Activated CD4-positive, alpha-beta T cell treated with anti-CD3 and anti-CD28 coated beads, Interleukin-2, amount 10 ng/mL, durations not matched to agents 24 days and 14 days (primary cell): ENCODE results near the gene ZC3H10. TPM values are rescaled to one million over a fixed set of nuclear protein-coding genes. Genes with fewer than 3 reads are reported as not detected.
"Not testable (repeated sequence)": the region's sequence is repeated elsewhere in the genome, so short reads cannot be mapped to it uniquely, and the experiment has no call there.

Source experiments
- DNase-seq: peaks from one replicate; pipeline ENCODE4 v3.0.0; 2022
- H3K27ac Mint-ChIP-seq: one replicate; pipeline ENCODE4 v1.8.0; 2022; ENCODE audit warnings: mild to moderate bottlenecking, mixed read lengths
- H3K27me3 Mint-ChIP-seq: one replicate; pipeline ENCODE4 v1.8.0; 2022; ENCODE audit warnings: mixed read lengths
- H3K36me3 Mint-ChIP-seq: one replicate; pipeline ENCODE4 v1.8.0; 2022; ENCODE audit warnings: low read depth, mild to moderate bottlenecking, mixed read lengths
- H3K4me1 Mint-ChIP-seq: one replicate; pipeline ENCODE4 v1.8.0; 2021; ENCODE audit warnings: mixed read lengths
- H3K4me3 Mint-ChIP-seq: one replicate; pipeline ENCODE4 v1.8.0; 2022; ENCODE audit warnings: mild to moderate bottlenecking, moderate library complexity, mixed read lengths
- H3K9me3 Mint-ChIP-seq: one replicate; pipeline ENCODE4 v1.8.0; 2021; ENCODE audit warnings: mixed read lengths
- intact Hi-C: fragments of 100-400 bp; cut with micrococcal nuclease; formaldehyde crosslinking; loops from one replicate; pipeline ENCODE4 v1.15.1; 2023
- total RNA-seq: library from RNA; stranded (reverse); gene quantifications from 2 replicates; pipeline ENCODE4 v1.2.3, GENCODE V29; 2022

The ZC3H10 gene
- 8.9 and 11.2 TPM in 2 replicates for total RNA-seq

DNA sequence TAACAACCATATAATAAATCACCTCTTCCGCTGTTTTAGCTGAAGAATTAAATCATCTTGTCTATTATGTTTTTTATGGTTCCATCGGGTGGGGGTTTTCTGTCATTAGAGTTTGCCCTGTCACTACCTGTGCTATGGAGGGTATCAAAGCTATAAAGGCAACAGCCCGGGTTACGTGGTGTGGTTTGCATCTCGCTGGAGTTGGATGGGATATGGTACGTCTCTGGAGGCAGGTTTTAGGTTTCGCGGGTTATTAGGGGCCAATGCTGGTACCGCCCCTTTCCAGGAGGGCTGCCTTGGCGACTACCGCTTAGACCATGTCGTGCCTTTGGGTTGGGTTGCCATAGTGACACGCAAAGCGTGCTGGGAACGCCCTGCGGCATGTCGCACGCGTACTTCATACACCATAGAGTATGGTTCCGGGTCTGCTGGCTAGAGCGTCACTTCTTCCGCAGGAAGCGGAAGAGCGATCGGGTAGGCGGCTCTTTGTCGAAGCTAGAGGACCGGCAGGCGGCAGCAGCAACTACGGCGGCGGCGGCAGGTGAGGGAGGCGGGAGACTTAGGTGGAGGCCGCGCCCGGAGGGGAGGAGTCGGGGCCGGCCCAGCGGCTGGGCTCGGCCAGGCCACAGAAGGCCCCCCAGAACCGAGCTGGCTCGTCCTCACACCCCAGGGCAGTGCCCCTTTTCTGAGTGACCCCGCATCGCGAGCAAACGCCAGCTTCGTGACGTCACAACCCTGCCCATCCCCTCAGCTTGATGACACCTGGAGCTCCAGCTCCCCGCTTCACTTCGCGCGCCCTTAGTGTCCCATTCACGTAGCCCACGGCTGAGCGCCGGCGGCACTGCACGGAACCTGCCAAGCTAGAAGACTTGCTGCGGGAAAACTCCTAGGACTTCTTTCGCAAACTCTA is at the start of gene ZC3H10:
TSS of gene ZC3H10 (plus strand) at position 489 of the 910 bp plus-strand sequence. CDS start 2,297 bp downstream, outside the sequence.
- DNase-seq: peak; percentile 99
- Mint-ChIP-seq H3K9me3 (no peaks in the 10 kb centered on the region), H3K36me3 (peaks cover 42% of the 10 kb centered on the region), H3K27me3 (peaks cover 3% of the 10 kb centered on the region), H3K27ac (peak within 1 kb of the TSS; percentile 100), H3K4me3 (peak within 1 kb of the TSS; percentile 97), H3K4me1 (peaks cover 35% of the 10 kb centered on the region)
- intact Hi-C loops: loop anchor here (1.0 to 5.0 kb wide), 12 partner anchors 8 to 570 kb away; partner anchors contain the start of genes ANKRD52, CS, DNAJC14 and MYL6

DNA sequence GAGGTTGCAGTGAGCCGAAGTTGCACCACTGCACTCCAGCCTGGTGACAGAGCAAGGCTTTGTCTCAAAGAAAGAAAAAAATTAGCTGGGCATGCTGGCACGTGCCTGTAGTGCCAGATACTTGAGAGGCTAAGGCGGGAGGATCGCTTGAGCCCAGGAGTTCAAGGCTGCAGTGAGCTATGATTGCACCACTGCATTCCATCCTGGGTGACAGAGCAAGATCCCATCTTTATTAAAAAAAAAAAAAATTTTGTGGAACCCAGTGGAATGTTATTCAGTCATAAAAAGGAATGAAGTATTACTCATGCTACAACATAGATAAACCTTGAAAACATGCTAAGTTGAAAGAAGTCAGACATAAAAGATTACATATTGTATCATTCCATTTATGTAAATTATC is 46.4 kb upstream of the ZC3H10 start:
- intact Hi-C loops: no loop called here
- H3K27me3 Mint-ChIP-seq: peaks cover 13% of the 10 kb centered on the region
- H3K4me3 Mint-ChIP-seq: no peak overlapping the region
- no peaks in the 10 kb centered on the region for H3K36me3 Mint-ChIP-seq
- DNase-seq: no peak
- H3K4me1 Mint-ChIP-seq: no peaks in the 10 kb centered on the region
- no peak overlapping the region for H3K27ac Mint-ChIP-seq
- H3K9me3 Mint-ChIP-seq: no peaks in the 10 kb centered on the region

GRCh38 chr12:56074396-56074795 is 43.7 kb upstream of the ZC3H10 start:
- Mint-ChIP-seq H3K27me3 (peaks cover 13% of the 10 kb centered on the region), H3K36me3 (no peaks in the 10 kb centered on the region), H3K9me3 (no peaks in the 10 kb centered on the region), H3K27ac (no peak overlapping the region), H3K4me3 (no peak overlapping the region), H3K4me1 (no peaks in the 10 kb centered on the region)
- DNase-seq: no peak
- intact Hi-C loops: no loop called here

DNA sequence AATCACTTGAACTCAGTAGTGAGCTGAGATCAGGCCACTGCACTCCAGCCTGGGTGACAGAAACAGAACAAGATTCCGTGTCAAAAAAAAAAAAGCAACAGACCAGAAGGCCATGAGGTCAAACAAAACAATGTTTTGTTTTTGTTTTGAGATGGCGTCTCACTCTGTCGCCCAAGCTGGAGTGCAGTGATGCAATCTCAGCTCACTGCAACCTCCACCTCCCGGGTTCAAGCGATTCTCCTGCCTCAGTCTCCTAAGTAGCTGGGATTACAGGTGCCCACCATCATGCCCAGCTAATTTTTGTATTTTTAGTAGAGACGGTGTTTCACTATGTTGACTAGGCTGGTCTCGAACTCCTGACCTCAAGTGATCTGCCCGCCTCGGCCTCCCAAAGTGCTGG is 40.1 kb upstream of the ZC3H10 start:
- DNase-seq, H3K27ac Mint-ChIP-seq, intact Hi-C loops, H3K9me3 Mint-ChIP-seq, H3K4me3 Mint-ChIP-seq, H3K36me3 Mint-ChIP-seq, H3K4me1 Mint-ChIP-seq: not testable (repeated sequence)
- peaks cover 21% of the 10 kb centered on the region for H3K27me3 Mint-ChIP-seq

GRCh38 chr12:56078427-56078826 is 39.6 kb upstream of the ZC3H10 start:
- peaks cover 2% of the 10 kb centered on the region for H3K4me1 Mint-ChIP-seq
- intact Hi-C loops: no loop called here
- peak overlapping the region; percentile 88 for H3K4me3 Mint-ChIP-seq
- no peak overlapping the region for H3K27ac Mint-ChIP-seq
- H3K9me3 Mint-ChIP-seq: no peaks in the 10 kb centered on the region
- no peaks in the 10 kb centered on the region for H3K36me3 Mint-ChIP-seq
- peaks cover 18% of the 10 kb centered on the region for H3K27me3 Mint-ChIP-seq
- DNase-seq: no peak

DNA sequence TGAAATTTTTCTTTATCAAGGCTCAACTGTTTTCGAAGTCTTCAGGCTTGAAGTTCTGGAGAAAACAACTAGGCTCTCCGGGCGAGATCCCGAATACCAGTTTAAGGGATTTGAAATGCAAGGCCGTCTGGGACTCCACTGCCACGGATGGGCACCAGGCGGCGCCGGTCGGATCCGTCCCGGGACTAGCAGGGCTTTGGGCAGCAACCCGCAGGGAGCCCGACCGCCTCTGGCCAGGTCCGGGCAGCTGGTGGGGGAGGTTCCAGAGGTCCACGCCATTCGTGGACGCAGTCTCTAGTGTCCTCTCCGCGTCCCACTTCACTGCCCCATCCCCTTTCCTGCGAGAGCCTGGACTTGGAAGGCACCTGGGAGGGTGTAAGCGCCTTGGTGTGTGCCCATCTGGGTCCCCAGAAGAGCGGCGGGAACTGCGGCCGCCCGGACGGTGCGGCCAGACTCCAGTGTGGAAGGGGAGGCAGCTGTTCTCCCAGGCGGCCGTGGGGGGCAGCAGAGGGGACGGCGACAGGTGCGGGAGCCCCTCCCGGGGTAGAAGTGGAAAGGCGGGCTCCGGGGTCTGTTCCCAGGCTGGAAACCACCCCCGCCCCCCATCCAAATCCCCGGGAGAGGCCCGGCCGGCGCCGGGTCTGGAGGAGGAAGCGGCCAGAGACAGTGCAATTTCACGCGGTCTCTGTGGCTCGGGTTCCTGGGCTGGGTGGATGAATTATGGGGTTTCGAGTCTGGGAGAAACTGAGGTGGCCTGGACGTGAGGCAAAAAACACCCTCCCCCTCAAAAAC is 38.9 kb upstream of the ZC3H10 start:
- Mint-ChIP-seq H3K4me3 (peak overlapping the region; percentile 88), H3K9me3 (no peaks in the 10 kb centered on the region), H3K4me1 (peaks cover 2% of the 10 kb centered on the region), H3K27me3 (peaks cover 25% of the 10 kb centered on the region), H3K36me3 (no peaks in the 10 kb centered on the region), H3K27ac (no peak overlapping the region)
- DNase-seq: peak; percentile 85
- intact Hi-C loops: loop anchor here (1.0 kb wide), 1 partner anchor 25 kb away; the partner anchor contains the start of gene PA2G4

DNA sequence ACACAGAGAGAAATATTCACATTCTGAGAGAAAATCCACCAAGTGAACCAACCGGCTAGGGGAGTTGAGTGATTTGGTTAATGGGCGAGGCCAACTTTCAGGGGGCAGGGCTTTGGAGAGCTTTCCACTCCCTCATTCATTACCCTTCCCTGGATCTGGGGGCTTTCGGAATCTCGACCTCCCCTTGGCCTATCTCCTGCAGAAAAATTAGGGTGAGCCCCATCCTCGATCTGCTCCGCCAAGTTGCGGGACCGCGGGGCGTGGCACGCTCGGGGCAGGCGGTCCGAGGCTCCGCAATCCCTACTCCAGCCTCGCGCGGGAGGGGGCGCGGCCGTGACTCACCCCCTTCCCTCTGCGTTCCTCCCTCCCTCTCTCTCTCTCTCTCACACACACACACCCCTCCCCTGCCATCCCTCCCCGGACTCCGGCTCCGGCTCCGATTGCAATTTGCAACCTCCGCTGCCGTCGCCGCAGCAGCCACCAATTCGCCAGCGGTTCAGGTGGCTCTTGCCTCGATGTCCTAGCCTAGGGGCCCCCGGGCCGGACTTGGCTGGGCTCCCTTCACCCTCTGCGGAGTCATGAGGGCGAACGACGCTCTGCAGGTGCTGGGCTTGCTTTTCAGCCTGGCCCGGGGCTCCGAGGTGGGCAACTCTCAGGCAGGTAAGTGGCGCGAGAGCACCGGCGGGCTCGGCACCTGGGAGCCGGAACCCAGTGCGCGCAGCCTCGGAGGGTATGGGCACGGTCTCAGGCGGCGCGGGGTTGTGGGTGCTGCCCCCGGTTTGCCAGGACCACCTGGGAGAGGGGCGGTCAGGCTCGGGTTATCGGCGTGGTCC is 38.1 kb upstream of the ZC3H10 start, which contains the start of gene ERBB3:
TSS of gene ERBB3 (plus strand) at position 443 of the 833 bp plus-strand sequence. CDS start at position 579, 136 bp downstream.
- peaks cover 4% of the 10 kb centered on the region for H3K4me1 Mint-ChIP-seq
- intact Hi-C loops: loop anchor here (1.0 to 5.0 kb wide), 2 partner anchors 24 to 33 kb away; partner anchors contain the start of gene PA2G4
- no peaks in the 10 kb centered on the region for H3K9me3 Mint-ChIP-seq
- no peak within 1 kb of the TSS for H3K27ac Mint-ChIP-seq
- peak; percentile 90 for DNase-seq
- no peaks in the 10 kb centered on the region for H3K36me3 Mint-ChIP-seq
- H3K27me3 Mint-ChIP-seq: peaks cover 27% of the 10 kb centered on the region
- H3K4me3 Mint-ChIP-seq: peak within 1 kb of the TSS; percentile 88

DNA sequence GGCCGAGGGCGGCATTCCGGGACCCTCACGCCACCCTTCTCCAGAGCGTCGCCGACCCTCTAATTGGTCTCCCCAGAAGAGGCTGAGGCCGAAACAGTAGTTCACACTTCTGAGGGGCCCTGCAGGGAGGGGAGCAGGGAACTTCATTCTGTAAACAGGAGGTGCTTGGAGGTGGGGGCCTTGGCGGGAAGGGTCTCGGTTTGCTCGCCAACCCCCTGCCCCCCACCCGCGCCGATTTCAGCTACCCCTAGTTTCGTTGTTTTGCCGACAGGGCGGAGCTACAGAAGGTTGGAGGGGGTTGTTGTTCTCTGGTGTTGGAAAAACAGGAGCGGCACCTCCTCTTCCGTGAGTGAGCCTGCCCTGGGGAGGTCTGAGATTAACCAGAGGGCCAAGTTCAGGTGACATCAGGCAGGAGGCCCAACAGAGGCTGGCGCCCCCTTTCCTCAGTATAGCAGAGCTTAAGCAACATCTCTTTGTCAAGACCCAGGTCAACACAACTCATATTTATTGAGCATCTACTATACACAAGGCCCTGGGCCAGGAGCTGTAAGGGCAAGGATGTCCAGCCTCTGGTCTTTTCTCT is 37.4 kb upstream of the ZC3H10 start:
- Mint-ChIP-seq H3K27me3 (peaks cover 28% of the 10 kb centered on the region), H3K27ac (no peak overlapping the region), H3K4me3 (peak overlapping the region; percentile 88), H3K4me1 (peaks cover 8% of the 10 kb centered on the region), H3K36me3 (no peaks in the 10 kb centered on the region), H3K9me3 (no peaks in the 10 kb centered on the region)
- DNase-seq: no peak
- intact Hi-C loops: loop anchor here (5.0 kb wide), 1 partner anchor 33 kb away; no protein-coding TSS in a partner anchor

DNA sequence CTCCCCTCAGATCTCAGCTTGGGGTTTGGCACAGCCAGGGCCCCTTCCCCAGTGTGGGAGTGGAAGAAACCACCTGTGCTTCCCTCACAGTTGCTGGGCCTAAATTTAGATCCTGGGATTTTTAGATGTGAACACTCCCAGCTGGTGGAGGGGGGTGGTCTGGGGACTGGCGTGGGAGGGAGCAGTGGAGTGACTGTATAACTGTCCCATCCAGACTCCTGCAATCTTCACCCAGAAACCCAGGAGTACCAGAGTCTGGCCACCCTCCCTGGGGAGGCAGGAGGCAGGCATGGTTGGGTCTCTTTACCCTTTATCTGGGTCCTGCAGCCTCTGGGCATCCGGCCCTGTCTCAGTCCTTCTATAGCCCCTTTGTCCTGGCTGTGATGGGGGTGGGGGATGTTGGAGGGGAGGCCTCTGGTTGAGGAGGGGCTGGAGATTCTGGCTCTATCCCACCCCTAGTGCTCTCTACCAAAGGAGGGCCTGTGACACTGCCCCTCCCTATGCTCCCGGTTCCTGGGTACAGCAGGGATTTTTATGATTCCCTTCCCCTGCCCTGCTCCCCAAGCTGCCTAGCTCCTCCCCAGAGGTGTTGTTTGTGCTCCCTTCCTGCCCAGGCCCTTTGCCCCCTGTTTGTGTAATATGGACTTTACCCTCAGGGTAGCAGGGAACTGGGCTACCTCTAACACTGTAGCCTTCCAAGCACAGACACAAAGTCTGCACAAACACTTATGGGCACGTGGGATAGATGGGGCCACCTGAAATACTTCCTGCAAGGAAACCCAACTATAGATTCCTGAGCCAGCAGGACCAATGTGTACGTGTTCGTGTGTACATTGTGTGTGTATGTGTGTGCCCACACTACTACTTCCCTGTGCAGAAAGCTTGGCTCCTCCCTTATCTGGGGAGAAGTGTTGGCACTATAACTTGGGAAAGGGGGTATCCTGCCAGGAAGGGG is 36.4 kb upstream of the ZC3H10 start:
- H3K4me3 Mint-ChIP-seq: peak overlapping the region; percentile 88
- no peak overlapping the region for H3K27ac Mint-ChIP-seq
- H3K9me3 Mint-ChIP-seq: no peaks in the 10 kb centered on the region
- H3K36me3 Mint-ChIP-seq: no peaks in the 10 kb centered on the region
- intact Hi-C loops: loop anchor here (5.0 kb wide), 1 partner anchor 34 kb away; no protein-coding TSS in a partner anchor
- peaks cover 9% of the 10 kb centered on the region for H3K4me1 Mint-ChIP-seq
- peaks cover 28% of the 10 kb centered on the region for H3K27me3 Mint-ChIP-seq
- no peak for DNase-seq

GRCh38 chr12:56082382-56082781 is 35.7 kb upstream of the ZC3H10 start:
- Mint-ChIP-seq H3K27me3 (peaks cover 28% of the 10 kb centered on the region), H3K9me3 (no peaks in the 10 kb centered on the region), H3K36me3 (no peaks in the 10 kb centered on the region), H3K4me3 (no peak overlapping the region), H3K4me1 (peaks cover 9% of the 10 kb centered on the region), H3K27ac (no peak overlapping the region)
- intact Hi-C loops: loop anchor here (5.0 kb wide), 1 partner anchor 35 kb away; no protein-coding TSS in a partner anchor
- no peak for DNase-seq

GRCh38 chr12:56082967-56083366 is 35.1 kb upstream of the ZC3H10 start:
- H3K9me3 Mint-ChIP-seq: no peaks in the 10 kb centered on the region
- peaks cover 28% of the 10 kb centered on the region for H3K27me3 Mint-ChIP-seq
- no peaks in the 10 kb centered on the region for H3K36me3 Mint-ChIP-seq
- intact Hi-C loops: loop anchor here (5.0 kb wide), 1 partner anchor 36 kb away; no protein-coding TSS in a partner anchor
- DNase-seq: no peak
- peaks cover 9% of the 10 kb centered on the region for H3K4me1 Mint-ChIP-seq
- H3K4me3 Mint-ChIP-seq: no peak overlapping the region
- H3K27ac Mint-ChIP-seq: no peak overlapping the region
